HG02610 (cell line): ENCODE measurements around the gene INPP5A.
A peak's percentile ranks its signal among the peaks of the same experiment; 100 is the strongest.

Source experiments
- ATAC-seq: cut with Tn5 transposase; IDR thresholded peaks from one replicate; pipeline ENCODE4 v1.9.1; 2021; ENCODE audit warnings: mild to moderate bottlenecking, moderate library complexity; ENCODE audit not compliant: unreplicated experiment

INPP5A gene

DNA sequence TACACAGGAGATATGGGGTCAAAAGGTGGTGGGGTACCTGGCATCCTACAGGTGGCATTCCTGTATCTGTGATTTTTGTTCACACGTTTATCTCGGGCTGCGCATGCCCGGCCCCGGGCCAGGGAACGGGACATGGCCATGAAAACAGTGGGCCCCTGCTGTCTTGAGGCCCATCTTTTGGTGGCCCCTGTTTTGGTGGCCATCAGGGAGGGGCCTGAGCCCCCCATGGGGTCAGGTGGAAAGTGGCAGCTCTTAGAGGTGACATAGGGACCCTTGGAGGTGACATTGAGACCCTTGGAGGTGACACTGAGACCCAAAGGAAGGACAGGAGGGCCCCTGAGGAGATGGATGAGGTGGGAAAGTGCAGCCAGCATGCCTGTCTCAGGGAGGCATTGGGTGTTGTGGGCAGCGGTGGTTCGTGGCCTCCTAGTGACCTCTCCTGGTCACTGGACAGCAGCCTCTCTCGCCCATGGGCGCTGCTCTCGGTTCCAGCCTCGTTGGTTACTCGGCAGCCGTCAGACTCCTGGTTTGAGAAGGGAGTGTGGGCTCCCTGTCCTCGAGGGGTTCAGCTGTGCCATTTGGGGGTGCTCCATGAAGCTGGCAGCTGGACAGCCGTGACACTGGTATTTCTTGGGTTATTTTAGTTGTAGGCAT, 39.9 kb downstream of the INPP5A start:
- ATAC-seq: no peak

DNA sequence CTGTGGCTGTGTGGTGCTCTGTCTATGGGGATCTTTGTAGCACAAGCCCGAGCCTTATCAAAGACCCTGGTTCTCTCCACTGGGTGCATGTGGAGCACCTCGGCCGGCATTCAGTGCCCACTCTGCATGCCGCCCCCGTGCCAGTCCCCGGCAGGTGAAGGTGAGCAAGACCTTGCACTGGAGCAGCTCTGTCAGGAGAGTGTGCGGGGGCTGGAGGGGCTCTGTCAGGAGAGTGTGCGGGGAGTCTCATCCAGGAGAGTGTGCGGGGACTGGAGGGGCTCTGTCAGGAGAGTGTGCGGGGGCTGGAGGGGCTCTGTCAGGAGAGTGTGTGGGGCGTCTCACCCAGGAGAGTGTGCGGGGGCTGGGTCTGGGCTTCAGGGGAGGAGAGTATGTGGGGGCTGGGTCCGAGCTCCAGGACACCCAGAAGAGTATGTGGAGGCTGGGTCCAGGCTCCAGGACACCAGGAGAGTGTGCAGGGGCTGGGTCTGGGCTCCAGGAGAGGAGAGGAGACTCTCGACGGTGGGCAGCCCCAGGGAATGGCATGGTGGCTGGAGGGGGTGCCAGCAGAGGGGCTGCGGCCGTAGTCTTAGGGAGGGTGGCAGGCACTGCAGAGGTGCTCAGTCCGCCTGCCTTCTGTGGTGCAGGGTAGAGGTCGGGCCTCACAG, 40.8 kb downstream of the INPP5A start:
- ATAC-seq: no peak

DNA sequence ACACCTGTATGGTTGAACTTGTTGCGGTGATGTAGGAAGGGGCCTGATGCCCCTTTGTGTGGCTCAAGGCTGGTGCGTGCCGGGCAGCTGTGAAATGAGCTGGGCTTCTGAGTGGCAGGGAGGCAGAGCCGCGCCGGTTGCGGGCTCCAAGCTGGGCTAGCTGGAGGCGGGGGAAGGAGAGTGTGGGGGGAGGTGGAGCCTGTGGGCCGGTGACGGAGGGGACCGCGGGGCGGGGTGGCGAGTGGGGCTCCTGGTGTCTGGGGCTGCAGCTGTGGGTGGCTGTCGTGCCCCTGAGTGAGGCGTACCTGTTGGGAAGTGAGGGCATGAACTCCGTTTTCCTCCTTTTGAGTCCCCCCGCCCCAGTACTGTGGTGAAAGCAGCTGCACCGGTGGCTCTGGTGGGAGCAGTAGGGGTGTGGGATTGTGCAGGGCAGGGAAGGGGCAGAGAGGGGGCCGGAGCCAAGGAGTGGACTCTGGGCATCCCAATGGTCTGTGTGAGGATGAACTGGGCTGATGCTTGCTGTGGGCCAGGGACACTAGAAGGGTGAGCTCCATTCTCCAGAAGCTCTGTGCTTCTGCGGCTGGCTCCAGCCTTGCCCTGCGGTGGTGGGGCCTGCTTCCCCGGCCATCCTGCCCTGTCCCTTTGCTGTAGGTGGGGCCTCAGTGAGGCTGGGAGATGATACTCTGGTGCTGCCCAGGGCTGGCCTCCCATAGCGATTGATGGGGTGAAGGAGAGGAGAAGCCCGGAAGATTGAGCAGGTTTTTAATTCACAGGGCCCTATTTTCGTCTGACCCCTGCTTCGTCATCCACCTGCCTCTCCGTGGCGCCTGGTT, 41.7 kb downstream of the INPP5A start:
- no peak for ATAC-seq

DNA sequence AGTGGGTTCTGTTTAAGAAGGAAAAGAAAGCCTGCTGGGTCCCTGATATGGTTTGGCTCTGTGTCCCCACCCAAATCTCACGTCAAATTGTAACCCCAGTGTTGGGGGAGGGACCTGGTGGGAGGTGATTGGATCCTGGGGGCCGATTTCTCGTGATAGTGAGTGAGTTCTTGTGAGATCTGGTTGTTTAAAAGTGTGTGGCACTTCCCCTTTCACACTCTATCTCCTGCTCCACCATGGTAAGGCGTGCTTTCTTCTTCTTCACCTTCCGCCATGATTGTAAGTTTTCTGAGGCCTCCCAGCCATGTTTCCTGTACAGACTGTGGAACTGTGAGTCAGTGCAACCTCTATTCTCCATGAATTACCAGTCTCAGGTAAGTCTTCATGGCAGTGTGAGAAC, 42.6 kb downstream of the INPP5A start:
- no peak for ATAC-seq

DNA sequence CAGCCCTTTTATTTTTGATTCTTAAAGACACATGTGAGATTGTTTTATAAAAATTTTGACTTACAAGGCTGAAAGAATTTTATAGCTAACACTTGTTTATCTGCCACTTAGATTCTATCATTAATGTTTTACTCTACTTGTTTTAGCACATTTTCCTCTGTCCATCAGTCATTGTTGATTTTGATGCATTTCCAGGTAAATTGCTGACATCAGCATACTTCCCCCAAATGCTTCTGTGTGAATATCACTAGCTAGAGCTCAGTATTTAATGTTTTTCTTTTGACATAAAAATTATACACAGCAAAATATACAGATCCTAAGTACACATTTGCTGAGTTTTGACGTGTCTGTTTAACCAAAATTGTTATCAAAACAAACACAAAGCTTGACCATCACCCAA, 43.0 kb downstream of the INPP5A start:
- ATAC-seq: no peak

DNA sequence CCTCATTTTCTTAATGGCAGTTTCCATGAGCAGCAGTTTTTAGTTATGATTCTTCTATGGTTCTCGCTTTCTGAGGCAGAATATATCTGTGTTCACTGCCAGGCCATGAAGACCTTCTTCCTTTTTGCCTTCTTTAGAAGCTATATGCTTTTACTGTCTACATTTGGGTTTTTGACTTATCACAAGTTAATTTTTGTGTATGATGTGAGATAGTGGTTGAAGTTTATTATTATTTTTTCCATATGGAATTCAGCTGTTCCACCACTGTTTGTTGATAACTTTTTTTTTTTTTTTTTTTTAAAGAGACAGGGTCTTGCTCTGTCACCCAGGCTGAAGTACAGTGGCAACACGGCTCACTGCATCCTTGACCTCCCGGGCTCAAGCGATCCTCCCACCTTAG, 44.5 kb downstream of the INPP5A start:
- ATAC-seq: no peak

DNA sequence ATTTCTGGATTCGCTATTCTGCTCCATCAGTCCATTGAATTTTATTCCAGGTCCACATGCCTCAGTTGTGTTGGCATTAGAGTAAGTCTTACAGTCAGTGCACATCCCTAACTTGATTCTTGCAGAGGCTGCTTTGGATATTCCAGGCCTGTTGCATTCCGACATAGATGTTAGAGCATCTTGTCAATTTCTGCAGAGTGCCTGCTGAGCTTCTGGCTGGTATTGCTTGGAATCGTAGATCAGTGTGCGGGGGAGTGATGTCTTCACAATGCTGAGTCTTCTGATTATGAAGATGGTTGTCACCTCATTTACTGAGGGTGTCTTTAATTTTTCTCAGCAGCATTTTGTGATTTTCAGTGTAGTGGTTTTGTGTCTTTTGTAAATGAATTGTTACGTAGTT, 45.2 kb downstream of the INPP5A start:
- no peak for ATAC-seq

DNA sequence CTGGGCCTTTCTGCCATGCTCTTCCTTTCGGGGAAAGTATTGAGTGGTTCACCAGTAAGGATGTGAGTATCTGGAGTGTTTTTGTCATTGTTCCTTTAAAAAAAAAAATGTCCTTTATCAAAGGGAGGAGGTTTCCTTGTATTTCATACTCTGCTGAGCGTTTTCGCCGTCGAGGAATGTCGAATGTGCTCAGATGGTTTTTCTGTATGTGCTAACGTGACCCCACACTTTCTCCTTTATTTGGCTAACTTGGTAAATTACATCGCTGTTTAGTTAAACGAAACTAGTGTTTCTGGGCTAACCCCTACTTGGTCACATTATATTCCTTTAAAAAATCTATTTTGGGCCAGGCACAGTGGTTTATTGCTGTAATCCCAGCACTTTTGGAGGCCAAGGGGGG, 45.9 kb downstream of the INPP5A start:
- ATAC-seq: no peak

DNA sequence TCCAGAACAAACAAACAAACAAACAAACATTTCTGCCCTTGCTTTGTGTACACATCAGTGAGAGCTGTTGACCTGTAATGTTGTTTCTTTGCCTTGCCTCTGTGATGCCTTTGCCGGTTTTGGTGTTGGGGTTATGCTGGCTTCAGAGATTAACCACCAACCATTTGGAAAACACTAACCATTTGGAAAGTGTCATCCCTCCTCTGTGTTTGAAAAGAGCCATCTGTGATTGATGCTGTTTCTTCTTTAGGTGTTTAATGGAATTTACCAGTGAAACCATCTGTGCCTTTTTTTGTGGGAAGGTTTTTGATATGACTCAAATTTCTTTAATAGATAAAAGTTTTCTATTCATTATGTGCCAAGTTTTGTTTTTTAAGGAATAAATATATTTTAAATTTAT, 46.5 kb downstream of the INPP5A start:
- no peak for ATAC-seq

DNA sequence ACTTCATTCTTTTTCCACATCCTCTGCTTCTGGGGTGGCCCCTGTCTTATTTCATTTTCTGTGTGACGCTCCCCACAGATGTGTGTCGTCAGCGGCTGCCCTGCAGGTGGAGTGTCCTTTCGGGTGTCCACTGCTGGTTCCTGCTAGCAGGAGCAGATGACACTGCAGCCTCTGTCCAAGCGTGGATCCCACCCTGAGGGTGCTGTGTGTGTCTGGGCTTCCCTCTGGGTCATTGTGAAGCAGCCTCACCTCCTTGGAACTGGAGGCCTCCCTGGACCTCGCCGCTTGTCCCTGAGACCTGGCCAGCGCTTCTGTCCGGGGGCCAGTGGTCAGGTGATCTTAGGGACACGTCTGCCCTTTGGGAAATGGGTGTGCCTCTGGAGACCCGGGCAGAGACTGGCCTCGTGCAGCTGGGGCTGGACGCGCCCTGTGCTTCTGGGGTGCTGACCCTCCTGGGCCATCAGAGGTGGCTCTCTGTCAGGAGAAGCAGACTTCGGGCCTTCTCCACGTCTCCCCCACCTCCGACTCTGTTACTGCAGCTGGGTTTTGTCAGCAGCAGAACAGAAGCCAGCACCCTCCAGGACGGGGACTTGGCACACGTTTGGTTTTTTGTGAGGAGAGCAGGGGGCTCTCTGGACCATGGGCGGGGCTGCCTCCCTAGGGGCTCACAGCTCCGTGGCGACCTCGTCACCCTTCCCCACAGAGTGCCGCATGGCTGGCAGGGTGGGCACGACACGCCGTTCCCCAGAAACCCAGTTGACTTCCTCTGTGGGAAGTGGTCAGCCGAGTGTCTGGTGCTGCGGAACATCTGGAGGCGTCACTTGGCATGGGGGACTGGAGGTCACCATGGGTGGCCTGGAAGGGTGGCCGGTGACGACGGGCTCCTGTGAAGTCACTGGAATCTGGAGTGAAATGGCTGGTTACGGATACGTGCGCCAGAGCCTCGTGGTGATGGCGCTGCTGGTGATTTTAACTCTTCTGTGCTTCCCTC, 48.4 kb downstream of the INPP5A start:
- ATAC-seq: no peak

DNA sequence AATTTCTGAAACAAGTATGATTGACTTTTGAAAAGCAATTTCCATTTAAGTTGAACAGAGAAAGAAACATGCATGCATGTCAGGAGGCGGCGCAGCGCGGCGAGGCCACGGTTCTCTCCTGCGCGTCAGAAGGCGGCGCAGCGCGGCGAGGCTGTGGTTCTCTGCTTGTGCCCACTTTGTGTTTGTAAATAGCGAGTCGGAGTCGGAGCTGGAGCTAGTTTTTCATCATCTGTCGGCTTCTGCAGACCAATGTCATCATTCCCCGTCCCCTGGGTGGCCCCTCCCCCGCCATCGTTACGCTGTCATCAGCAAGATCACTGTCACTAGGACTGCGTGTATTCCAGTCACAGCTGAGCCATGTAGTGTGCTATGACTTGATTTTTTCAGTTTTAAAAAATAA, 49.2 kb downstream of the INPP5A start:
- ATAC-seq: no peak

DNA sequence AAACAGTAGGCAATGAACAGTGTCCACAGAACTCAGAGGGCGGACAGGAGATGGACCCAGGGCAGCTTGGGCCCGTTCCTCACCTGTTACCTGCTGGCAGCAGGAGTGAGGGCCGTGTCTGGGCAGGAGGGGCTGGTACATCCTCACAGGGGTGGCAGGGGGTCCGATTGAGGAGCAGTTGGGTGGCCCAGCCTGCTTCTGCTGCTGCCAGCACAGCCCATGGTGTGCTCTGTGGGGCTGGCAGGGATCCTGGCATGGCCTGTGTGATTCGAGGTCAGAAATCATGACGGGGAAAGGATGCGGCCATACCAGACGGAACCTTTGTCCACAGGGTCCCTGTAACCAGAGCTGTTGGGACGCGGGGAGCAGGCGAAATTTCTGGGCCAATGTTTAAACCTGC, 49.6 kb downstream of the INPP5A start:
- ATAC-seq: no peak

DNA sequence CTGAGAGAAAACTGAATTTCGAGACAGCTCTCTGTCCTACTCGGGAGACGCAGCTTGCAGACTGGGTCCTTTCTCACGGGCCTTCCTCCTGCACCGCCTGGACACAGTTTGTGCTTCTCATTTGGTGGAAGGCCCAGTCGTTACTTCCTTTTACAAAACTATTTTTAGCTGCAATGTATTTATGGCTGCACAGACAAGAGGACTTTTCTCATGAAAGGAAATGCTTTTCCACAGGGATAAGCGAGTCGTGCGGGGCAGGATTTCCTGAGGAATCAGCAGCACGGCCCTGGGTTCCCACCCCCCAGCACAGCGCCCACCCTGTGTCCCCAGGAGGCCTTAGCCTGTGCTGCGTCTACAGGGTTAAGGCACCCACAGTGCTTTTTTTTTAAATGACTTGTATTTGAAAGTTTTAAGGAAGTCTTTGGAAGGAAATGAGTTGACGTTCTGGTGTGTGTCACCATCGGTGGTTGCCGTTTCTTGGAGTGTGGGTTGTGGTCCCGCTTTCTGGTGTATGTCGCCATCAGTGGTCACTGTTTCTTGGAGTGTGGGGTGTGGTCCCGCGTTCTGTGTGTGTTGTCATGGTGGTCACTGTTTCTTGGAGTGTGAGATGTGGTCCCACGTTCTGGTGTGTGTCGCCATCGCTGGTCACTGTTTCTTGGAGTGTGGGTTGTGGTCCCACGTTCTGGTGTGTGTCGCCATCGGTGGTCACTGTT, 50.9 kb downstream of the INPP5A start:
- peak; percentile 48 for ATAC-seq

DNA sequence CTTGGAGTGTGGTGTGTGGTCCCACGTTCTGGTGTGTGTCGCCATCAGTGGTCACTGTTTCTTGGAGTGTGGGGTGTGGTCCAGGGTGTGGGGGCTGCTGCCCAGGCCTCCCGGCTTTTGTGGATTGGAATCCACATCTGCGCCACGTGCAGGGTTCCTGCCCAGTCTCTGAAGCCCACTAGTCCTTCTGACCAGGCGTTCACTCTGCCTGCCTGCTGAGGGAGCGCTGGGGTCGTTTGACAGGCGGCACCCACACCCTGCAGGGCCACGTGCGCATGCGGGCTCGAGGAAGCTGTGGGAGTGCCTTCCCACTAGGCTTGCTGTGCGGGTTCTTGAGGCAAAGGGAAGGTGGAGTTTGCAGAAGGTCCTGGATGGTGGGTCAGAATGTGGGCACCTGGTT, 51.4 kb downstream of the INPP5A start:
- no peak for ATAC-seq

DNA sequence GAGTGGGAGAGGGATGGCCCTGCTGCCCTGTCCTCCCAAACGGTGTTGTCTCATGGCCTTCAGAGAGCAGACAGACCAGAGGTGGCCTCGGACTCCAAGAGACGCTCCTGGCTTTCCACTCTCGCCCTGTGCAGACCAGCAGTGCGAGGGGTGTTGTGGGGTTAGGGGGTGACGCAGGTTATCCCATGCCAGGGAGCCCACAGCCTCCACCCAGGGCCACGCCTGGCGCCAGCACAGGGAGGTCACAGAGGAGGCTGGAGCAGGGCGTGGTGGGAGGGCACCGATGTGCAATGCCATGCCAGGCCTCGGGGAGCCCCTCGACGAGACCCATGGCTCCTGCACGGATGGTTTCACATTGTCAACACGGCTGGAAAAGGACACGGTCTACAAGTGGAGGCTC, 52.1 kb downstream of the INPP5A start:
- no peak for ATAC-seq

DNA sequence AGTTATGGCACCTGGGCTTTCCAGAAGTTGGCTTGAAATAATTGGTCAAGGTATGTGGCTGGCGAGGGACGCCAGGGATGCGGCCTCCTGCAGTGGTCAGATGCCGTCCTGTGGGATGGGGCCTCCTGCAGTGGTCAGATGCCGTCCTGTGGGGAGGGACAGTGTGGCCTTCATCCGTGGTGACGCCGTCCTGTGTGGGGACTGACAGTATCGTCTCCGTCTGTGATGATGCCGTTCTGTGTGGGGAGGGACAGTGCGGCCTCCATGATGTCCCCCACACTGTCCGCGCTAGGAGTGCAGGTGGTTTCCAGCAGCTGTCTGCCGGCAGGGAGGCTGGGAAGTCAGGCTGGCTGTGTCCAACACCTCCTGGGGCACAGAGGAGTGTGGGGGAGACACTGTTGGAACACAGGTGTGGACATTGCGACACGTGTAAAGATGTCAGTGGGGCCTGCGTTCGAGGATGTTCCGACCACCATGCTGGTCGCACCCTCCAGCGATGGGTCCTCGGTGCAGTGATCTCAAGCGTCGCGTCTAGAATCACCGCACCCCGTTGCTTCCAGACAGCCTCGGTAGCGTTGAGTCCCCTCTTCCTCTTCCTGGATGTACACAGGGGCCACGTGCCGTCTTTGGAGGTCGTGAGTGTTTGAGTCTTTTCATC, 52.6 kb downstream of the INPP5A start:
- ATAC-seq: no peak

DNA sequence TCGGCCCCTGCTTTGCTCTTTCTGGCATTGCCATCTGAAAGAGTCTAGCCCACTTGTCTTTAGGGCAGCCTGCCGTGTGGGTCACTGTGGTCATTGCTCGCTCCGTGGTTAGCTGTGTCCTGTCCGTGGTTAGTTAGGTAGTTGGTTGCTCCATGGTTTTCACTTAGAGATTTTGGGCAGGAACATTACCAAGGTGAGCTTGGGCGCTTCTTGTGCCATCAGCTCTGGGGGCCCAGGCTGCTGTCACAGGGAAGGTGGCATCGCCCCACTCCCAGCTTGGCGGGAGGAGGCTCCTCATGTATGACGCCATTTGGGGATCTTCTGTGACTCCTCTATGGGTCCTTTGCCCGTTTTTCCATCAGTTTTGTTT, 53.1 kb downstream of the INPP5A start:
- ATAC-seq: no peak

DNA sequence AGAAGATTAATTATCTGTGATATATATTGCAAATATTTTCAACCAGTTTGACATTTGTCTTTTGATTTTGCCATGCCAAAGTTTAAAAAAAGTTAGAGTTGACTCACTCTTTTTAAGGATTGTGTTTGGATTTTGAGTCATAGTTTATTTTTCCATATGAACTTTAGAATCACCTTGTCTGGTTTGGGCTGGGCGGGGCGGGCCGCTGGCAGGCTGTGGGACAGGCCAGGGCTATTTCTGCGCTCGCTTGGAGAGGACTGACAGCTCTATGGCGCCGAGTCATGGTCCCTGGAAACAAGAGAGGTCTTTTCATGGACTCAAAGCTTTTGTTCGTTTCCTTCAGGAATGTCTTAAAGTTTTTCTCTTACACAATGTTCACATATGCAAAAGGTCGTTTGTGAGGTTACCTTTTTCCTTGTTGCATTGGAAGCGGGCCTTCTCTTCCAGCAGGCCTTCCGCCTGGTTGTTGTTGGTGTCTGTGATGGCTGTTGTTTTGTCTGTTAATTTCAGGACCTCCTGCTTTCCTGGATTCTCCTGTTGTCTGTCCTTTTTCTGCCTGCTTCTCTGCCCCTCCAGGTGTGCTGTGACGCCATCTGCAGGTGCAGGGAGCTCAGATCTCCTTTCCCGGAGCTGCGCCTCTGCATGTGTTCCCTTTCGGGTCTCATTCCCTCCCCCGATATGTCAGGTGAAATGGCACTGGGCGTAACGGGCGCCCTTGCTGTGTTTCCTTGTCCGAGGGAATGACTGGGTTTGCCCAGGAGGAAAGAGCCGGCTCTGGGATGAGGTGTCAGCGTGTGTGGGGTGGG, 53.8 kb downstream of the INPP5A start:
- ATAC-seq: no peak

DNA sequence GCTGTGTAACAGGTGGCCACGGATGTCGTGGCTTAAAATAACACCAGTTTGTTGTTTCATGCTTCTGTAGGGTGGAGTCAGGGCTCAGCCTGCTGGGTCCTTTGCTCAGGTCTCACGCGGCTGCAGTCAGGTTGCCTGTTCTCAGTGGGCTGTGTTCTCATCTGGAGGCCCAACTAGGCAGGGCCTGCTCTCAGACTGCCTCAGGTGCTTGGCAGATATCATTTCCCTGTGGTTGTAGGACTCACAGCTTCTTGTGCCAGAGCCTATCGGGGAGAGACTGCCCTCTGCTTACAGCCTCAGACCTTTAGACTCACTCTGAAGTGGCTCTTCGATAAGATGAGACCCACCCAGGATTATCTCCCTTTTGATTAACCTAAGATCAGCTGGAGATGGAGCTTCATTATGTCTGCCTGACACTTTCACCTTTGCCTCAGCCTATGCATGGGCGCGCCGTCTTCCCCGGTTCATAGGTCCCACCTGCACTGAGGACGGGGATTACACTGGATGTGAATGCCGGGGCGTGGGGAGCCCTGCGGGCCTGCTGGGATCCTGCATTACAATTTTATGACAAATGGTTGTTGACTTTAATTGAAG, 55.3 kb downstream of the INPP5A start:
- no peak for ATAC-seq
